HL-60/S4 treated with retinoic acid at 250 ng/mL for 4 days and 3 days (cell line): ENCODE measurements around the gene MS4A2.
"Not testable (repeated sequence)": the region's sequence is repeated elsewhere in the genome, so short reads cannot be mapped to it uniquely, and the experiment has no call there.

Experiments
- in situ Hi-C: fragments of 300-500 bp; cut with MboI; formaldehyde crosslinking; loops from 2 replicates; pipeline ENCODE4 v1.7.0; 2022; ENCODE audit warnings: low sequenced_read_pairs

MS4A2 gene

GRCh38 chr11:60100516-60100915, 12.1 kb downstream of the MS4A2 start:
- in situ Hi-C loops: no loop called here

- in situ Hi-C loops: not testable (repeated sequence)
These were observed 12.9 kb downstream of the MS4A2 start for GRCh38 chr11:60101368-60101767.

GRCh38 chr11:60104471-60105115, 16.1 kb downstream of the MS4A2 start:
- in situ Hi-C loops: not testable (repeated sequence)

GRCh38 chr11:60108631-60109030, 20.2 kb downstream of the MS4A2 start:
- in situ Hi-C loops: not testable (repeated sequence)

- in situ Hi-C loops: no loop called here
These were observed 23.3 kb downstream of the MS4A2 start for GRCh38 chr11:60111793-60112192.

GRCh38 chr11:60116996-60117790, 28.7 kb downstream of the MS4A2 start:
- in situ Hi-C loops: no loop called here

GRCh38 chr11:60118338-60118737, 29.9 kb downstream of the MS4A2 start:
- in situ Hi-C loops: no loop called here

GRCh38 chr11:60119710-60120109, 31.2 kb downstream of the MS4A2 start:
- in situ Hi-C loops: no loop called here

GRCh38 chr11:60121264-60121663, 32.8 kb downstream of the MS4A2 start:
- in situ Hi-C loops: no loop called here

- in situ Hi-C loops: no loop called here
These were observed 34.1 kb downstream of the MS4A2 start for GRCh38 chr11:60122414-60123036.

- in situ Hi-C loops: loop anchor here (25.0 kb wide), 1 partner anchor 288 kb away; the partner anchor contains the start of gene CBLIF
These were observed 36.5 kb downstream of the MS4A2 start for GRCh38 chr11:60124802-60125432.

GRCh38 chr11:60125956-60126585, 37.6 kb downstream of the MS4A2 start:
- in situ Hi-C loops: loop anchor here (25.0 kb wide), 1 partner anchor 289 kb away; the partner anchor contains the start of gene CBLIF

GRCh38 chr11:60127311-60127811, 38.9 kb downstream of the MS4A2 start:
- in situ Hi-C loops: loop anchor here (25.0 kb wide), 1 partner anchor 290 kb away; the partner anchor contains the start of gene CBLIF

GRCh38 chr11:60128376-60128775, 39.9 kb downstream of the MS4A2 start:
- in situ Hi-C loops: loop anchor here (25.0 kb wide), 1 partner anchor 291 kb away; the partner anchor contains the start of gene CBLIF

GRCh38 chr11:60128866-60129265, 40.4 kb downstream of the MS4A2 start:
- in situ Hi-C loops: loop anchor here (25.0 kb wide), 1 partner anchor 292 kb away; the partner anchor contains the start of gene CBLIF

GRCh38 chr11:60129853-60130252, 41.4 kb downstream of the MS4A2 start:
- in situ Hi-C loops: loop anchor here (25.0 kb wide), 1 partner anchor 293 kb away; the partner anchor contains the start of gene CBLIF

- in situ Hi-C loops: loop anchor here (25.0 kb wide), 1 partner anchor 293 kb away; the partner anchor contains the start of gene CBLIF
These were observed 42.0 kb downstream of the MS4A2 start for GRCh38 chr11:60130496-60130895.

GRCh38 chr11:60131912-60132311, 43.4 kb downstream of the MS4A2 start:
- in situ Hi-C loops: loop anchor here (25.0 kb wide), 1 partner anchor 295 kb away; the partner anchor contains the start of gene CBLIF

- in situ Hi-C loops: loop anchor here (25.0 kb wide), 1 partner anchor 297 kb away; the partner anchor contains the start of gene CBLIF
These were observed 45.5 kb downstream of the MS4A2 start for GRCh38 chr11:60133917-60134316.

GRCh38 chr11:60143768-60144167, 55.3 kb downstream of the MS4A2 start:
- in situ Hi-C loops: loop anchor here (25.0 kb wide), 1 partner anchor 306 kb away; the partner anchor contains the start of gene CBLIF
